PFSK-1 (cell line): Measurements from ENCODE around the gene HSCB.

ENCODE experiments used
- FOXP2 ChIP-seq: optimal IDR thresholded peaks from 2 replicates; pipeline ENCODE3; 2011; ENCODE audit warnings: borderline replicate concordance, control low read depth, inconsistent platforms; ENCODE audit not compliant: insufficient read depth; ENCODE audit errors: extremely low read length, extremely low read depth
- POLR2AphosphoS5 ChIP-seq: IDR thresholded peaks from 2 replicates; pipeline ENCODE4 v1.6.1; 2012; ENCODE audit warnings: low read depth, mild to moderate bottlenecking, control low read depth, low read length, moderate library complexity
- REST ChIP-seq, 2 experiments: IDR thresholded peaks; 2 replicates each; pipeline versions ENCODE4 v1.6.1 to v1.8.0; 2011 to 2012; ENCODE audit warnings: low read depth in 2 of 2, low read length in 2 of 2, control low read depth in 1 of 2, inconsistent platforms in 1 of 2, mild to moderate bottlenecking in 1 of 2, moderate library complexity in 1 of 2; ENCODE audit not compliant: insufficient read depth in 1 of 2
- TAF1 ChIP-seq: IDR thresholded peaks from 2 replicates; pipeline ENCODE4 v1.6.1; 2012; ENCODE audit warnings: low read length, control low read depth, borderline replicate concordance; ENCODE audit not compliant: insufficient read depth

- TF ChIP-seq REST (IDR thresholded peaks at IDR 0.05; ENCODE audit: insufficient read depth in 1 of 2, low read depth in 2 of 2, low read length in 2 of 2), result no peak
- no peak for TF ChIP-seq TAF1
- no peak for TF ChIP-seq FOXP2
- no peak for TF ChIP-seq POLR2AphosphoS5
These were observed 49.3 kb downstream of the HSCB start for GRCh38 chr22:28791124-28791523.
